HG02970 (cell line): ENCODE measurements around the gene COQ8B.
"Not testable (repeated sequence)": the region's sequence is repeated elsewhere in the genome, so short reads cannot be mapped to it uniquely, and the experiment has no call there.

ENCODE experiments used
- ATAC-seq: cut with Tn5 transposase; IDR thresholded peaks from one replicate; pipeline ENCODE4 v1.9.1; 2021; ENCODE audit warnings: mild to moderate bottlenecking, moderate library complexity, moderate number of reproducible peaks; ENCODE audit not compliant: unreplicated experiment, low FRiP score

Gene COQ8B

DNA sequence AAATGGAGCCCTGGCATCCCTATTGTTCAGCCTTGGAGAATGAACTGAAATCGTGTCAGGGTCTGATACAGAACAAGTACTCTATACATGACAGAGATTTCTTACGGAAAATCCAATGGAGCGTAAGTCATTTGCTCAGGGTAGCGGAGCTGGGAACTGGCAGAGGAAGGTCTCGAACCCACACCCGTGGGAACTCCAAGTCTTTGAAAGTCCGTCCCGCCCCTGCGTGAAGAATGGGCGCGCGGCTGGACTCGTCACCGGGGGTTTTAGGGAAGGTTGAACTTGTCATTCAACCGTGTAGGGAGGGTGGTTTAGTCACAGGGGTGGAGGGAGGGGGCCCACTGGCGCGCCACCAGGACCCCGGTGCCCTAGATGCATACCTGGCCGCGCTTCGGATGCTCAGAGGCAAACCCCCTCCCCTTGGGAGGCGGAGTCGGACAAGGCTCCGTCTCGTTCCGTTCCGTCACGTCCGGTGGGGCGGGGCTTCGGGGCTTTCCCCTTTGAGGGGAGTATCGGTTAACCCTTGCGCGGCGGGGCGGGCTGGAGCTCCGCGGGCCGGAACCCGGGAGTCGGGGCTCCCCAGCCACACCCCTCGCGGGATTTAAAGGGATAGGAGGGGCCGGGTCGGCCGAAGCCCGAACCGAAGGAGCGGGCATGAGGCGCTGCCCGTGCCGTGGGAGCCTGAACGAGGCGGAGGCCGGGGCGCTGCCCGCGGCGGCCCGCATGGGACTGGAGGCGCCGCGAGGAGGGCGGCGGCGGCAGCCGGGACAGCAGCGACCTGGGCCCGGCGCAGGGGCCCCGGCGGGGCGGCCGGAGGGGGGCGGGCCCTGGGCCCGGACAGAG lies at the start of gene COQ8B, which contains the start of gene ITPKC:
COQ8B (minus strand) TSS at position 405 of the 843 bp plus-strand sequence. CDS start 2,254 bp downstream, outside the sequence.
ITPKC (plus strand) TSS at position 631 of the 843 bp plus-strand sequence; CDS start at position 655, 24 bp downstream.
- ATAC-seq: peak; percentile 78

GRCh38 chr19:40766385-40766784 lies 49.7 kb upstream of the COQ8B start:
- ATAC-seq: not testable (repeated sequence)

DNA sequence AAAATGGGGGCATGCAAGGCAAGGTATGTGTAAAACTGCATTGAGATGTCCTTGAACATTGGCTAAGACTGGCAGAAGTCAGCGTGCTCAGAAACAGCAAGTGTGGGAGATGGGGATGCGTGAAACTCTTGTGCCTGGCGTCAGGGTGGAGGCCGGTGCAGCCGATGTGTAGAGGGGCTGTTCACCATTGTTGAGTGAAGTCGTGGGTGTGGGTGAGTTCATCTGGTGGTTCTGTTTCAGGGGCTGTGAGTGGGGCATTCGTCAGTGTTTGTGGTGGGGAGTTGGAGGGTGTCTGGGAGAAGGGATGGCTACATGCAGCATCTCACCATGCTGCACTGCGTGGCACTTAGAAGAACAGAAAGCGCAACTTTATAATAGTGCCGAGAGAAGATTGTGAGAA lies 47.3 kb upstream of the COQ8B start:
- no peak for ATAC-seq

DNA sequence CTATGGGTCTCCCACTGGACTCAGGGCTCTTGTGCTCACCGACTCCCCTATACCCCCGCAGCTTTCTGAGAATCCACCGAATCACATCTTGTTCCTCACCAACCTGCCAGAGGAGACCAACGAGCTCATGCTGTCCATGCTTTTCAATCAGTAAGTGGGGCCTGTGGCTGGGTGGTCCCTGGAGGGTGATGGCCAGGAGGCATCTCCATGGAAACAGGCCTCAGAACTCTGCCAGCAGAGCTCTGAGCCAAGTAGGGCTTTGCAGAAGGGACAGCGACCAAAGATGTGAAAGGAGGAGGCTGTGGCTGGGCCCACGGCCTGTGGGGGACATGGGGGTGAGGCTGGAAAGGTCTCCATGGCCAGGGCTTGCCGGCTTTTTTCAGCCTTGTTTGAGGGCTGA lies 46.8 kb upstream of the COQ8B start:
- no peak for ATAC-seq

- ATAC-seq: no peak
Observed at GRCh38 chr19:40762754-40763470, 46.2 kb upstream of the COQ8B start.

GRCh38 chr19:40759352-40759751 lies 42.7 kb upstream of the COQ8B start:
- ATAC-seq: no peak

DNA sequence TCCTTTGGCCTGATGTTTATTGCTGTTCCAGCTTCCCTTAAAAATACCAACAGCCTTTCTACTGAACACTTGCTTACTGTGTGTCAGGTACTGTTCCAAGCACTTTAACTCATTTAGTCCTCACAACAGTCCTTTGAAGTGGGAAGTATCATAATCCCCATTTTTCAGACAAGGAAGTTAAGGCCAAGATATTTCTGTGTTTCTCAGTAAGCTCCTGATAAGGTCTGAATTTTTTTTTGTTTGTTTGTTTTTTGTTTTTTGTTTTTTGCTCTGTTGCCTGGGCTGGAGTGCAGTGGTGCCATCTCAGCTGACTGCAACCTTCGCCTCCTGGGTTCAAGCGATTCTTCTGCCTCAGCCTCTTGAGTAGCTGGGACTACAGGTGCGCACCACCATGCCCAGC lies 41.8 kb upstream of the COQ8B start:
- ATAC-seq: no peak

GRCh38 chr19:40756502-40757110 lies 39.9 kb upstream of the COQ8B start:
- ATAC-seq: no peak

DNA sequence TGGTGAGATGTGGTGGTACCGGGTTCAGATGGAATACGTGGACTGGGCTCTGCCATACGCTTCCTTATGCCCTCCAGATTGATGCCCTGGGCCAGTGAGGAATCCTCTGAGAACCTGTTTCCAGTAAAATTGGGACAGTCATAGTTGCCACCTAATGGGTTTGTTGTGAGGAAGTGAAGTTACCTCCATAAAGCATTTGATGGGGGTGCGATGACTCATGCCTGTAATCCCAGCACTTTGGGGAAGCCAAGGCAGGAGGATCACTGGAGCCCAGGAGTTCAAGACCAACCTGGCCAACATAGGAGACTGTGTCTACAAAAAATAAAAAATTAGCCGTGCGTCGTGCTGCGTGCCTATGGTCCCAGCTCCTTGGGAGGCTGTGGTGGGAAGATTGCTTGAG lies 39.1 kb upstream of the COQ8B start:
- ATAC-seq: no peak

DNA sequence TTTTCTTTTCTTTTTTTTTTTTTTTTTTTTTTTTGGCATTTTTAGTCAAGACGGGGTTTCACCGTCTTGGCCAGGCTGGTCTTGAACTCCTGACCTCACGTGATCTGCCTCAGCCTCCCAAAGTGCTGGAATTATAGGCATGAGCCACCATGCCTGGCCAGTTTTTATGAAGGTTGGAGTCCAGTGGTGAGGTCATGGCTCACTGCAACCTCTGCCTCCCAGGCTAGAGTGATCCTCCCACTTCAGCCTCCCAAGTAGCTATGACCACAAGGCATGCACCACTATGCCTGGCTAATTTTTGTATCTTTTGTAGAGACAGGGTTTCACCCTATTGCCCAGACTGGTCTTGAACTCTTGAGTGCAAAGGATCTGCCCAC lies 38.5 kb upstream of the COQ8B start:
- no peak for ATAC-seq

DNA sequence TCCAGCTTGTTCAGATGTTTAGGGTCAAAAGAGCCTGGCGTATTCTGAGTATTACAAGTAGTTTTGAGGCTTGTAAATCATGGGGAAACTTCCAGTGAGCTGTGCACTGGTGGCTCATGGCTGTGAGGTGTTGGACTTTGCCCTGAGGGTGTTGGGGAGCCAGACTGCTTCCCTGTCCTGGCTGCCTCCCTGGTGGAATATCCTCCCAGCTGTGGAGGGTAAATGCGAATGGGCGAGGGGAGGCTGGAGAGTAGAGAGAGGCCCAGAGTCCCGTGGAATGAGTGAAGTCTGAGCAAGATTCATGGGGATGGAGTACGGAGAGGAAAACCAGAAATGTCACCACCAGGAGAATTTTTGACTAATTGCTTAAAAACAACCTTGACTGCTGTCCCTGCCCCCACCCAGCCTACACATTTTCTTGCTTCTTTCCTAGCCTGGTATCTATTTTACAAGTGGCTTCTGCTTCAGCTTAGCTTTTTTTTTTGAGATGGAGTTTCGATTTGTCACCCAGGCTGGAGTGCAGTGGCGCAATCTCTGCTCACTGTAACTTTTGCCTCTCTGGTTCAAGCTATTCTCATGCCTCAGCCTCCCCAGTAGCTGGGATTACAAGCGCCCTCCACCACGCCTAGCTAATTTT lies 38.0 kb upstream of the COQ8B start:
- ATAC-seq: no peak

GRCh38 chr19:40752257-40752781 lies 35.6 kb upstream of the COQ8B start:
- no peak for ATAC-seq

DNA sequence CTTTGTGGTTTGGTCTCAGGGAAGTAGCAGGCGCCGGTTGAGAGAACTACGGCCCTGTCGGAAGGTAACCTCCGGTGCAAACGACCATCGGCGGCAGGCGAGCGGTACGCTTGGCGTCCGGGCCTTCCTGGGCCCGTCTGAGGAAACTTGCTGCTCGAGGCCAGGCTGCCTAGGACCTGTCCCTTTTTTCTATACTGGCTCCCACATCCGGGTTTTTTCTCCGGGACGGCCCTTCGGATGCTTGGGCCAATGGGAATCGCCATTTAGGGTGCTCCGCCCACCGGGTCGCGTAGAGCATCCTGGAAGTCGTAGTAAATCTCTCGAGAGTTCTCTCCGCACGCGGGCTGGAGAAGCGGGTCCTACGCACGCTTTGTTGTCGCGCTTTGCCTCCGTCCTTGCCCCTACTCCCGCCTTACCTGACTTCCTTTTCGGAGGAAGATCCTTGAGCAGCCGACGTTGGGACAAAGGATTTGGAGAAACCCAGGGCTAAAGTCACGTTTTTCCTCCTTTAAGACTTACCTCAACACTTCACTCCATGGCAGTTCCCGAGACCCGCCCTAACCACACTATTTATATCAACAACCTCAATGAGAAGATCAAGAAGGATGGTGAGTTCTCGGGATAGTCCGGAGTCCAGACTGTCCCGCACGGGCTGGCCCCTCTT lies 34.3 kb upstream of the COQ8B start, which contains the start of gene SNRPA:
SNRPA (plus strand) TSS at position 330 of the 664 bp plus-strand sequence; CDS start at position 536, 206 bp downstream.
- peak; percentile 51 for ATAC-seq

GRCh38 chr19:40750058-40750873 lies 33.6 kb upstream of the COQ8B start, which contains the start of gene ACTMAP:
Gene ACTMAP (minus strand): TSS chr19:40750477. CDS start chr19:40749803, 674 bp downstream.
- ATAC-seq: peak; percentile 88

- no peak for ATAC-seq
Observed at GRCh38 chr19:40747536-40747935, 30.9 kb upstream of the COQ8B start.

DNA sequence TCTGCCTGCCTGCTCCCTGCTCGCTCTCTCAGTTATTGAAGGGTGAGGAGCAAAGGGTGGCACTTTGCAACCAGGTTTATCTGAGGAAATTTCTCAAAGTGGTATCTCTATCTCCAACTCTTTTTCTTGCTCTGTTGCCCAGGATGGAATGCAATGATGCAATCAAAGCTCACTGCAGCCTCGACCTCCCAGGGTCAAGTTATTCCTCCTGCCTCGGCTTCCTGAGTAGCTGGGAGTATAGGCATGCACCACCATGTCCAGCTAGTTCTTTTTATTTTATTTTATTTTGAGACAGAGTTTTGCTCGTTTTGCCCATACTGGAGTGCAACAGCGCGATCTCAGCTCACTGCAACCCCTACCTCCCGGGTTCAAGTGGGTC lies 28.7 kb upstream of the COQ8B start:
- no peak for ATAC-seq

GRCh38 chr19:40744554-40745401 lies 28.1 kb upstream of the COQ8B start:
- no peak for ATAC-seq

GRCh38 chr19:40743926-40744325 lies 27.2 kb upstream of the COQ8B start:
- no peak for ATAC-seq
